RWPE1 (cell line): ENCODE results near the gene CD163L1.

ENCODE experiments used
- CTCF ChIA-PET: fragments of 350-600 bp; sonication (Branson Sonifier 250); formaldehyde crosslinking; extraction: SDS; loops from one replicate; lab custom pipeline; 2021; lab: Yijun Ruan, JAX
- POLR2A ChIA-PET: fragments of 400-600 bp; formaldehyde crosslinking; extraction: SDS; loops from one replicate; lab custom pipeline; 2020; ENCODE audit warnings: antibody characterized with exemption; ENCODE audit not compliant: low non-redundant PET; lab: Yijun Ruan, JAX
- DNase-seq: peaks from one replicate; pipeline ENCODE4 v3.0.0; 2012; ENCODE audit warnings: low spot score
- H3K27ac ChIP-seq: fragments of 450-650 bp; 2 replicates; pipeline ENCODE4 v1.5.1; 2017
- CTCF ChIP-seq: fragments of 450-650 bp; conservative IDR thresholded peaks from 2 replicates; pipeline ENCODE4 v1.5.1; 2017; ENCODE audit warnings: low read depth, mild to moderate bottlenecking

Gene CD163L1

GRCh38 chr12:7444076-7444475 is at the start of gene CD163L1:
Gene CD163L1, minus strand, starts transcription at chr12:7444153. Its CDS starts 26 bp downstream, at chr12:7444127.
- ChIA-PET CTCF (no interaction called here), POLR2A (no interaction called here)
- no peak for TF ChIP-seq CTCF
- no peak for DNase-seq
- no peak within 1 kb of the TSS for H3K27ac ChIP-seq

- no peak for DNase-seq
- H3K27ac ChIP-seq: no peak overlapping the region
- ChIA-PET CTCF (no interaction called here), POLR2A (no interaction called here)
- no peak for TF ChIP-seq CTCF
These were observed 49.1 kb upstream of the CD163L1 start for GRCh38 chr12:7493006-7493405.

GRCh38 chr12:7486512-7486911 is 42.6 kb upstream of the CD163L1 start:
- CTCF ChIA-PET: no interaction called here
- no peak for TF ChIP-seq CTCF
- POLR2A ChIA-PET: no interaction called here
- no peak overlapping the region for H3K27ac ChIP-seq
- no peak for DNase-seq

- DNase-seq: no peak
- TF ChIP-seq CTCF: no peak
- no peak overlapping the region for H3K27ac ChIP-seq
- CTCF ChIA-PET: no interaction called here
- POLR2A ChIA-PET: no interaction called here
These were observed 41.1 kb upstream of the CD163L1 start for GRCh38 chr12:7485095-7485494.

- POLR2A ChIA-PET: no interaction called here
- H3K27ac ChIP-seq: no peak overlapping the region
- TF ChIP-seq CTCF: no peak
- DNase-seq: no peak
- CTCF ChIA-PET: interaction anchor here (0.6 kb wide), 1 partner anchor 22 kb away, joined by 3 read pairs; no protein-coding TSS in a partner anchor
These were observed 39.4 kb upstream of the CD163L1 start for GRCh38 chr12:7483343-7483742.

GRCh38 chr12:7479771-7480170 is 35.8 kb upstream of the CD163L1 start:
- POLR2A ChIA-PET: no interaction called here
- TF ChIP-seq CTCF: no peak
- CTCF ChIA-PET: interaction anchor here (0.6 kb wide), 1 partner anchor 270 kb away, joined by 3 read pairs; no protein-coding TSS in a partner anchor
- DNase-seq: no peak
- no peak overlapping the region for H3K27ac ChIP-seq
